DMS153 treated with DMSO at 0.1 percent for 48 hours (cell line): Measurements from ENCODE around the gene LGI1.
"Not testable (repeated sequence)": the region's sequence is repeated elsewhere in the genome, so short reads cannot be mapped to it uniquely, and the experiment has no call there.

Experiments
- DNase-seq: peaks from one replicate; lab custom pipeline; 2025; ENCODE audit not compliant: unreplicated experiment; lab: John Stamatoyannopoulos, UW

LGI1 gene

DNA sequence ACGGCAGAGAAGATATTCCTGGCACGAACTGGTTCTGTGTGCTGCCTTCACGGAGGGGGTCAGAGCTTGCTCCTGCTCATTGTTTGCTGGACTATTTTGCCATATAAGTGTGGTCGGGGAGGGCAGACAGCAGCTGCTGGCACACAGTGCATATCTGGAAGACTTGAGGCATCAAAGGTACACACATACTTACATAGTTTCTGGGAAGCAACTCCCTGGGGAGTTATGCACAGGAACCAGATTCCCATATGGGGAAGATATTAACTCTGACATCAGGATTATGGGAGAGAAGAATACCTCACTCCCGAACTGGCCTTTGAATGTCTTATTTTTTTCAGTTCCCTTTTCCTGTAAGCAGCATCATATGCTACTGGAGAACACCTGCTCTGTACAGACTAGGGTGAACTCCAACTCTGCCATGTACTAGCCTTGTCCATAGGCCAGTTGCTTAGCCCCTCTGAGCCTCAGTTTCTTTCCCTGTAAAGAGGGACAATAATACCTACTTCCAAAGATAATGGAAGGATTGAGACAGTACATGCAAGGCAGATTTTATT lies 41.5 kb downstream of the LGI1 start:
- no peak for DNase-seq

DNA sequence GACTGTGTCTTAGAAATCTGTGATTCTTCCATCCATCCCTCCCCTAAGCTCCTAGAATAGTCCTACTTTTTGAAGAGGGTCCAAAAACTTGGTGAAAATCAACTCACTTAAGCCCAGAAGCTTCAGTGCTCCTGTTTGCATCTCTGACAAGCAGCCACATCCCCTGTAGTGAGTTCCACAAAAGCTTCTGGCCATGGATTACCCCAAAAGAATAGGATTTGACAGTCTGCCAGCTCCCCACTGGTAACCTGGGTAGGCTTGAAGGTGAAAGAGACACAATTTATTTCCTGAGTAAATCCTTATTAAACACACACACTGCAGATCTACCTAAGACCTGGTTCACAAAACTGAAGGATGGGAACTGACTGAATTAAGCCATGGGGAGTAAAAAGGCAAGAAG lies 46.5 kb downstream of the LGI1 start:
- no peak for DNase-seq

DNA sequence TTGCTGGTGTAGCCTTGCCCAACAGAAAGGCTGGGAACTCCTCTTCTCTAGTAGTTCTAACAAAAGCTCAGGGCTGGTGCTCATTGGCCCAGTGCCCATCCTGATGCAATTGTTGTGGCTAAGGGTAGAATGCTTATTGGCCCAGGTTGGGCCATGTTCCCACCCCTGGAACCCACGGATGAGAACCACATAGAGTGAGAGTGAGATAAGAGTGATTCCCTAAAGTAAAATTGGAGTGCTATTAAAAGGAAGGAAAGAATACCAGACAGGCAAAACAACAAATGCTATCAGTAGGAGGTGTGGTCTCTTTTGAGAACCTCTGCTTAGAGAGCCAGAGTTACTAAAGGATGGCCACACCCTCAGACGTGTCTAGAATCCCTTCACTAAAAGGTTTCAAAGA lies 49.2 kb downstream of the LGI1 start:
- DNase-seq, result no peak

DNA sequence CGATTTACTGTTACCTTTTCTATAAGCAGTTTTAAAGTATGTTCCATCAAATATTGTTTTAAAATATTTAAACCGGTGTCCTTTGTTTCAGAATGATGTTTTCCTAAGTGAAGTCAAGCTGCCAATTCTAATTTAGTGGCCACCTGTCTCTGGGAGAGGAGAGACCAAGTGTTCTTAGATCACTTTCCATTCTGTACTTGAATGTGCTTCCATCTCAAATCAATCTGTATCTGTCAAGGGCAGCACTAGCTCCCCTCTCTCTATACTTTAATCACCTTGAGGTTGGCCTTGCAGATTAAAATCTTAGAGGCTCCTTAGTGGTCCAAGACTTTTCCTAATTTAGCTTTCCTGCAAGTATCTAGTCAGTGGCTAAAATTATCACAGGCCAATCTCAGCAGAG lies 49.6 kb downstream of the LGI1 start:
- DNase-seq, result no peak

DNA sequence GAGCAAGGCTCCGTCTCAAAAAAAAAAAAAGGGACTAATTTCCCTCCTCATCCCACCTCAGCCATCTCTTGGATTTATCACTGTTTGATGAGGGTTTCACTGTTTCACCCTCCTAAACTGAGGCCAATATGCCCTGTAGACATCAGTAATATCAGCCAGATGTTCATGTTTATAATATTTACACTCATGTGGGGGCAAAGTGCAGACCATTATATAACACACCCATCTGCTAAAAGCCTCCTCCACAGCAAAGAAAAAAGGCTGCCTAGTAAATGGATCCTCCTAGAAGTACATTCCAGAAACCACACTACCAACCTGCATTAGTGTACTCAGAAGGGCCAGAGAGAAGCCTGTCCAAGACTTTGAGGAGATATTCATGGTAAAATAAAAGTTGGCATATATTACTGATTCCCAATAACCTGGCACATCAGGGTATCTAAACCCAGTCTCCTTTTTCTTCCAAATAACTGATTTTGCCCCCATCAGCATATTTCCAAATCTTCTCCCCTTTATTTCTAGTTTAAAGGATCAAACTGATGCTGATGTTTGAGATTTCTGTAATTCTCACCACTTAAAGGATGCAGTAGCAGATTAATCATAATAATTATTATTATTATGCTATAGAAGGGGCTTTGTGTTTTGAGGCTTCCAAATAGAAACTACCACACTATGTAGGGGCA lies 55.1 kb downstream of the LGI1 start:
- DNase-seq, result no peak

DNA sequence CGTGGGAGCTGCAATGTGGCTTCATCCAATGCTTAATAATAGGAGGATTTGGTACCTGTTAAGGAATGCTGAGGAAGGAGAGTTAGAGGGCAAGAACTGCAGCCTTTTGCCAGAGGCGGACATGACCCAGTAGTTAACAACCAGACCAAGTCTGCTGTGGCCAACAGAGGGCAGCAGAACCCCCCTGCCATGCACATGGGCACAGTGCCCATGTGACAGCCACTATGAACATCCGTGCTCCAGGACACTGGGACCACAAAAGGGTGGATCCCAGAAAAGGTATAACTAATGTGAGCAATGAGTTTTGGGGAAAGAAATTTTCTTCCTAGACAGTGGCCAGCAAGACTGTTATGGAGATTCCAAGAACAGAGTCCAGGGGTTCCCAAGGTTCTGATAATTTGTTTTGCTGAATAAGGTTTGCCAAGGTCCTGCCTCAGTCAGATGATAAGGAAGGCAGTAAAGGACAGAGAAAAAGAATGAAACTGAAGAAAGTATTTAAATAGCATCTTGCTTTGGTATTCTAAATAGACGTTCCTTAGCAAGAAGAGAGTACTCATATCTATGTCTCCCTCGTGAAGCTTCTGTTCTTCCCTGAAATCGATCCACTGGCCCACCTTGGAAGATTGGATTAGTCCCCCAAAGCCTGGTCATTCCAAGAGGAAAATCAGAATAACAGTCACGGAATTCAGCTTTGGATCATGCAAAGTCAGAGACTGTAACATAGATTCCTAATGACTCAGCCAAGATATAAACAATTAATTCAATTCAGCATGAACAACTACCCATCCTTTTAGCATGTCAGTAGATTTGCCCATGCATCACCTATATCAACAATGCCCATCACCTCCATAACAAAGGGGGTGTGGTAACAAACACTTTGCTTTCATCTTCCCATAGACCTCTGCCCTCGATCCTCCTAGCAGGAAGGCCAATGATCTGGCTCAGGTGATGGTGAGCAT lies 56.0 kb downstream of the LGI1 start:
- peak; percentile 18 for DNase-seq

DNA sequence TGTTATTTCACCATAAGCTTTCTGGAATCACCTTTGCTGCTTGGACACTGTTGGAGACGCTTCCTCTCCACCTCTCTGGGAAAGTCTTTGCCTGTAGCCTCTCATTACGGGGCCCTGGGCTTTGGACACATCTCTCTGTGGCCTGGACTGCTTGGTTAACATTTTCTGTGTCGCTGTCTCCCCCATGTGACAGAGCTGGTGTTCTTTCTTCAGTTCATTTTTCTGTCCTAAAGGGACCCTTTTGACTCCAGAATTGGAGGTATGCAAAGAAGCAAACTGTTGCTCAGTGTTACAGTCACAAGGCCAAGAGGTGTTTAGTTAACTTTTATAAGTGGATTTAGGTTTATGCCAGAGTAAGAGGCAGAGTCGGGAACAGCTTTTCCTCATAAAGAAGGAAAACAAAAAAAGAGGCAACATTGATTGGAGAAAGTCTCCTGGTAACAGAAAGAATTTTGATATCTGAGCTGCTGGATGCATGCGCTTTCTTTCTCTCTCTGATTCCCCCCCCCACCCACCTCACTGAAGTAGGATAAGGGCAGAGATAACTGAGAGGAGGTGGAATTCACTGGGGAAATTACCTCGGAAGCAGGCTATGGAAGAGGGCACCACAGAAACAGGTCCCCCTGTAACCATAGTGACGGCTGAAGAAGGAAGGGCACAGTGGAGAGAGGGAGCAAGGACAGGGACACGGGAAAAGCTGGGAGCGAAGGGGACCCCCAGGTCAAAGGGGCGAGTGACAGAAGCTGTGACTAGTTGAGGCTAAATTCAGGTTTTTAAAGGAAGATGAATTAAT lies 57.8 kb downstream of the LGI1 start:
- DNase-seq, result peak; percentile 26

DNA sequence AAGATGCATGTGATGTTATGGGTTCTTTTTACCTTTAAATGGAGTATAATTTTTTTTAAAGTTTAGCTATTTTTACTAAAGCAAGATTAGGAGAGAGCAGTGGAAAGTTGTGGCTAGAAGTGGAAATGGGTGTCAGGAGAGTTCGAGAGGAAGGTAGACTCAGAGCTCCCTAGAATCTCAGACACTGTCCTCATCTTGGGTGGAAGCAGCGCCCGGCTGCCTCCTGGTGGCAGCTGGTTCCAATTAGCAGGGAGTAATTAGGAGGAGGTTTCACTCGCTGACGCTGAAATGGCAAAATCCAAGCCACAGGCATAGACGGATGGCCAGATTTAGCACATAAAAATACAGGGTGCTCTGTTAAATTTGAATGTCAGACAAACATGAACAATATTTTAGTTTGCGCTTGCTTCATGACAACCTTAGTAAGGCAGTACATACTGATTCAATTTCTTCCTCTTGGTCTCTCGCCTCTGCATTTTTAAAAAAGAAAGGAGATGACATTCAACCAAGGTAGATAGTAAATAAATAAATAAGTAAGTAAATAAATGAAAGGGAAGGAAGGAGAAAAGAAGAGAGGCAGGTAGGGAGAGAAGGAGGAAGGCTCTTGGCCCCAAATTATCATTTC lies 58.5 kb downstream of the LGI1 start:
- DNase-seq, result peak; percentile 27

DNA sequence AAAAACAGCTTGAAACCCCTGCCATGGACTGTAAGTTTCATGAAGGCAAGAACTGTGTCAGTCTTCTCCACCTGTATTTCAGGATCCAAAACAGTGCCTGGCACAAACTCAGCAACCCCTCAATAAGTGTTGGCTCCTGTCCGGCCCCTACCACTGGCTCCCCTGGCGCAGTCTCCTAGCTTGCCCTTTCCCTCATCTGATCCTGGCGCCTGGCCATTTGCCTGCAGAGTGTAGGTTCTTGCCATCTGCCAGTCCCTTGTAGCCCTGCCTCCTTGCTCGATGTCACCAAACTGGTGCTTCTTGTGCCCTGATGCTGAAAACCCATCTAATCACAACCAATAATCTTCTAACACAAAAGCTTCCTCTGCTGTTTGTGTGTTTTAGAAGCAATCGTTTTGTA lies 60.4 kb downstream of the LGI1 start:
- no peak for DNase-seq

DNA sequence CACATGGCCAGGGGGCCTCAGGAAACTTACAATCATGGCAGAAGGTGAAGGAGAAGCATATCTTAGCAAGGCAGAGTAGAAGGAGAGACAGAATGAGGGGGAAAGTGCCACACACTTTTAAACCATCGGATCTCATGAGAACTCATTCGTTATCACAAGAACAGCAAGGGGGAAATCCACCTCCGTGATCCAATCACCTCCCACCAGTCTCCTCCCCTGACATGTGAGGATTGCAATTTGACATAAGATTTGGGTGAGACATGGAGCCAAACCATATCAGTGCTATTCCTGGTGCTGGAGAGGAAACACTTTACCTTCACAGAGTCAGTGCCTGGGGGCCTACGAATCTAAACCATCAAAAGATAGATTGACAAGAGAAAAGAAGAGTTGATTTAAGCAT lies 61.8 kb downstream of the LGI1 start:
- no peak for DNase-seq

DNA sequence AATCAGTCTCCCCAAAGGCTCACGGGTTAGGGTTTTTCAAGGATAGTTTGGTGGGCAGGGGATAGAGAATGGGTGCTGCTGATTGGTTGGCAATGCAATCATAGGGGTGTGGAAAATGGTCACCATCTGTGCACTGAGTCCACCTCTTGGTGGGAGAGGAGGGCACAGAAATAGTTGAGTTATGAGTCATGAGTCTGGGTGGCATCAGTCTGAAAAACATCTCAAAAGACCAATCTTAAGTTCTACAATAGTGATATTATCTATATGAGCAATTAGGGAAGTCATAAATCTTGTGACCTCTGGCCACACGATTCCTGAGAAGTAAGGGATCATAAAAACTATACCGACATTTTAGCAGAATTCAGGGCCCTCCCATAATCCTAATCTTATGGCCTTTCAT lies 62.7 kb downstream of the LGI1 start:
- no peak for DNase-seq

DNA sequence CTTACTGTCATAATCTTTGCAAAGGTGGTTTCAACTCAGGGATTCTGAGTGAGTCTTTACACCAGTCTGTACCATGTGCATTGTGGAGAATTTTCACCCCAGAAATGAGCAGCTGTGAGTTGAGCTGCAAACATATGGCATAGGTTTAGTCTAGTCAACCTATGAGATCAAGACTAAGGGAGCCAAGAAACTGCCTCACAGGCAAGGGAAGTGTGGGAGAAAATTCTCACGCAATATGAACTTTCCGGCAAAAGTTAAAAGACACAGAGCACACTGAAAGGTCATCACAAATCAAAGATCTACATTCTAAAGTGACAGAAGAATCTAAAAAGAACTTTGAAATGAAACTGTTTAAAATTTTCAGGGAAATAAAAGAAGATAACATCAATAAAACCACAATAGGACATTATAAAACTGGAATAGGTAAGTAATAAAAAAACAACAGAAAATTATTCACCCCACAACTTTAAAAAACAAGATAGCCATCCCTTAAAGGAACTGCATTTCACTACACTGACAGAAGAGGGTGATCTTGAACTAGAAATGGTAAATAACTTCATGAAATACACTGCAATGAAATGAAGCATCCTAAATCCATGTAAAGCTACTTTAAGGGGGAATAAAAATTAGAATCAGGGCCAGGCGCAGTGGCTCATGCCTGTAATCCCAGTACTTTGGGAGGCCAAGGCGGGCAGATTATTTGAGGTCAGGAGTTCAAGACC lies 63.5 kb downstream of the LGI1 start:
- no peak for DNase-seq

DNA sequence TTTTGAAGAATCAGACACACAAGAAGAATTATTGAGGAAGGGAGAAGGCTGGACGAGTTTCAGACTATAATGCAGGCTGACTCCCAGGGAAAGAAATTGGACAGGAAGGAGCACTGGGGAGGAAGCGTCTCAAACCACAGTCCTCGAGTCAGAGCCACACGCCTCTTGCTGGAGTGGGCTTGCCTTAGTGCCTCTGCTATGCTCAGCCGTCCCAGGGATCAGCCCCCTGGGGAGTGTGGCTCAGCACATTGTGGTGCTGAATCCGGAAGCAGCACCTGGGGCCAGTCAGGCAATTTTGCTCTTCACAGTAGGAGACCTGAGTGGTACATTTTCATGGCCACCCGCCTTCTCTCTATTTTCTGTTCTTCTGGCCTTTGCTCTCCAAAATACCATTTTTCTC lies 68.6 kb downstream of the LGI1 start:
- DNase-seq, result no peak

DNA sequence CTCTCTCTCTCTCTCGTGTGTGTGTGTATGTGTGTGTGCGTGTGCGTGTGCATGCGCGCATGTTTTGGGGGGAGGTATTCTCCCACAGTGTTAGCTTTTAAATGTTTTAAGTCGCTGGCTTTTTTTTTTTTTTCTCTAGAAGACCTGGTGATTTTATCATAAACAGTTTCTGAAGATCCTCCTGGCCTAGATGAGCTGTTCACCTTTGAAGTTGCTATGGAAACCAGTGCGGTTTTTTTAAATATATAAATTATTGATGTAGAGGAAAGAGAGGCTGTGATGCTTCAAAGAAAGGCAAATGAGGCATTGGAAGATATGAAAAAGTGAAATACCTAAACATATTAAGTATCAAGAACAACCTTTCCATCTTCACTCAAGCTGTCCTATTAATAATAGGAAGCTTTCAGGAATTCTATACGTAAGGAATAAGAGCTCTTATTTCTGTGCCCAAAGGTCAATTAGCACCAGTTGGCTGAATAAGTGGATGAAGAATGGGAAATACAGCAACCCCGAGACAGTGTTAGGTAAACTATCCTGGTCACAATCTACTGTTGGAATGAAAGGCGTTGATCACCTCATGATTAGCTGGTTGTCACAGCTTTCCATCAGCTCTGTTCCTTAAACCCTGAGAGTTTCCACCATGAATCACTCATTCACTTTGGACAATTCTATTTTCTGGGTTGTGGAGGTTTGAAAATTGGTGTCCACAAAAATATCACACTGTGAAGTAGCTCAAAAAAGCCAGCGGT lies 69.5 kb downstream of the LGI1 start:
- DNase-seq, result no peak

DNA sequence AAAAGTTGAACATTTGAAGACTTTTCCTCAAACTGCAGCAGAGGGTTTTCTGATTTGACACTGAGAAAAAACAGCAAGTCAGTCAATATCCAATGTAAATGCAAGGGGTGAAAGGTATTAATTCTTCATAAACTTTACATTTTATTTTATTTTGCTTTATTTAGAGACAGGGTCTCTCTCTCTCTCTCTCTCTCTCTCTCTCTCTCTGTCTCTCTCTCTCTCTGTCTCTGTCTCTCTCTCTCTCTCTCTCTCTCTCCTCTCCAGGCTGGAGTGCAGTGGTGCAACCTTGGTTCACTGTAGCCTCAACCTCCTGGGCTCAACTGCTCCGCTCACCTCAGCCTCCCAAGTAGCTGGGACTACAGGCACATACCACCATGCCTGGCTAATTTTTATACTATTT lies 73.3 kb downstream of the LGI1 start:
- not testable (repeated sequence) for DNase-seq

DNA sequence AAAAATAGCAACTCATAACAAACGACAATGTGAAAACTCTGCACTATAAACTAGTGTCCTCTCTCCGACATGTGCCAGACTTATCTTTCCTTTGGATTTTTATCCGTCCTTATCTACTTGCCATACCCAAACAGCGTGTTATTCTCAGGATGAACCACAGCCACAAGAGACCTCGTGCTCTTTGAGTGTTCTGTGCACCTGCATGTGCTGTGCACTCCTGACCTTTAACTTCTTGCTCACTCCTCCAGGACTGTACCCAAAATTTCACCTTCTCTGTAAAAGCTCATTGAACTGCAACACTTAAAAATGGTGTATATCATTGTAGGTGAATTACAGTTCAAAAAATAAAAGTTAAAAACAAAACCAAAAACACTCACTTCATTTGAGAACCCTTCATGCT lies 78.0 kb downstream of the LGI1 start:
- DNase-seq, result no peak

DNA sequence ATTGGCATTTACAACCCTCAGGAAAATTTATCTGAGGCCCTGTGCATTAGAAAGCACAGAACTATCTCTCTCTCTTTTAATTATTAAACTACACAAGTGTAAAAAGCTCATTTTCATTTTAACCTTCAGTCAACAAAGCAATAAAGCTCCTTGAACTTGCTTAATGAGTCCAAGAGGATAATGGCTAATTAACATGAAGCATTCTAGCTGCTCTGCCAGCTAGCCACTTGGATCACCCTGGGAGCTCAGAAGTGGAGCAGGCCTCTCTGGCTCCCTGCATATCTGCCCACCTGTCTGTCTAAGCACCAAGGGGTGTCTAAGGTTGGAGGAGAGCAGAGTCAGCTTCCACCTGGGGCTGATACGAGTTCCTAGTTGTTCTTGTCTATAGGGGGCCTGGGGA lies 80.1 kb downstream of the LGI1 start:
- no peak for DNase-seq

DNA sequence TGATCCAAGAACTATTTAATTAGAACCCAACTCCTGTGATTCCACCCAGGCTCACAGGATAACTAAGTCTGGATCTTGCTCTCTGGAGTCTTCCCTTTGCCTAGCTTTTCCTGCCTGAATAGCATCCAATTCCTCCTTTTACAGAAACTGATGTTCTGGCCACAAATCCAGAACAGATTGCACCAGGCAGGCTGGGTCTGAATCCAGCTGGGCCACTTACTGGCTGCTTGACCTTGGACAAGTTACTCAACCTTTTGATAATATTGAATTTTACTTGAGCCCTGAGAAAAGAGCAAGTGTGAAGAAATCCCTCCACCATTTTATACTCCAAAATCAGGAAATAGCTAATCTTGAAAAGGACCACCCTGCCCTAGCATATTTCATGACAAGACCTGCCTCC lies 80.5 kb downstream of the LGI1 start:
- no peak for DNase-seq

DNA sequence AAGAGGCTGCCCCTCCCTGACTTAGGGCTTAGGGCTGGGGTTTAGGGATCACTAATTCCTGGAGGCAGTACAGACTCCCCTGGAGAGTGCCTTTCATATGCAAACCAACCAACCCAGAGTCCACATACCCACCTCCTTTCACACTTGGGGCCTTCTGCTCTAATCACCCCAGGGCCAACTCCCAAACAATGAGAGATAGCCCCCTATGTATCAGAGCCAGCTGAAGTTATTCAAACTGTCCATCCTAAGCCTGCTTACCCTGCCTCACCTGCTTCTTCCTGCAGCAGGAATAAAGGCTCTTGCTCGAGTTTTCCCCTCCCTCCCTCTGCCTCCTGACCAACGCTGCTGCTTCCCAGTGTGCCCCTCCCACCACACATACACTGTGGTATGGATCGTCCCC lies 84.2 kb downstream of the LGI1 start:
- no peak for DNase-seq
